Measurements from ENCODE around the gene CATSPERD. TPM values are rescaled to one million over a fixed set of nuclear protein-coding genes. Genes with fewer than 3 reads are reported as not detected.

Gene CATSPERD
- total and polyA plus RNA-seq, 7 donors = not detected

GRCh38 chr19:5789886-5790558, 69.6 kb downstream of the CATSPERD start:
- WGBS, 3 donors = 69 to 72% (median 72%) methylated on average over 26 of the region's 26 CpGs
- Histone ChIP-seq H3K27ac (peak overlapping the region; percentile 100), H3K9me3 (no peaks in the 10 kb centered on the region), H3K4me1 (peaks cover 7% of the 10 kb centered on the region), H3K36me3 (ENCODE audit: insufficient read depth in 1 of 2, low read depth in 1 of 2) (peaks cover 4 to 51% of the 10 kb centered on the region in 2 donors), H3K27me3 (ENCODE audit: insufficient read depth in 3 of 3, low read length in 2 of 3) (peaks cover 0 to 2% (median 0%) of the 10 kb centered on the region in 3 donors), H3K4me3 (peak overlapping the region; percentile 90)
- intact Hi-C loops (cut with DNase I) = loop anchor here in 1 of 2 donors (5.0 kb wide), 1 partner anchor 68 kb away; the partner anchor contains the start of genes CATSPERD and LONP1
- no peak for TF ChIP-seq CTCF (IDR thresholded peaks at IDR 0.05)
- DNase-seq (no peak), ATAC-seq (no peak)

- H3K27ac ChIP-seq = peak within 1 kb of the TSS; percentile 100
- H3K27me3 ChIP-seq (ENCODE audit: insufficient read depth in 3 of 3, low read length in 2 of 3) = peaks cover 0 to 6% (median 0%) of the 10 kb centered on the region in 3 donors
- DNase-seq (peak; percentile 96 to 99), ATAC-seq (peak; percentile 97 to 98 (median 98))
- intact Hi-C loops (cut with DNase I) = loop anchor here in 1 of 2 donors (5.0 kb wide), 1 partner anchor 69 kb away; the partner anchor contains the start of genes CATSPERD and LONP1
- 10 to 11% (median 11%) methylated on average over 72 of the region's 72 CpGs for WGBS, 3 donors
- peak within 1 kb of the TSS; percentile 90 for H3K4me3 ChIP-seq
- peaks cover 7% of the 10 kb centered on the region for H3K4me1 ChIP-seq
- H3K9me3 ChIP-seq = no peaks in the 10 kb centered on the region
- H3K36me3 ChIP-seq (ENCODE audit: insufficient read depth in 1 of 2, low read depth in 1 of 2) = peaks cover 4 to 43% of the 10 kb centered on the region in 2 donors
- TF ChIP-seq CTCF (IDR thresholded peaks at IDR 0.05) = no peak
These were observed 70.4 kb downstream of the CATSPERD start, which contains the start of gene DUS3L for GRCh38 chr19:5790559-5791520. Gene DUS3L (minus strand): TSS chr19:5791163. CDS start chr19:5791141, 22 bp downstream.

- ATAC-seq (no peak), DNase-seq (no peak)
- Histone ChIP-seq H3K27me3 (ENCODE audit: insufficient read depth in 3 of 3, low read length in 2 of 3) (peaks cover 0 to 6% (median 0%) of the 10 kb centered on the region in 3 donors), H3K4me1 (peaks cover 7% of the 10 kb centered on the region), H3K4me3 (no peak overlapping the region), H3K27ac (no peak overlapping the region), H3K36me3 (ENCODE audit: insufficient read depth in 1 of 2, low read depth in 1 of 2) (peaks cover 4 to 29% of the 10 kb centered on the region in 2 donors), H3K9me3 (no peaks in the 10 kb centered on the region)
- no peak for TF ChIP-seq CTCF (IDR thresholded peaks at IDR 0.05)
- intact Hi-C loops (cut with DNase I) = loop anchor here in 1 of 2 donors (5.0 kb wide), 1 partner anchor 70 kb away; the partner anchor contains the start of genes CATSPERD and LONP1
- 90 to 94% (median 93%) methylated on average over 18 of the region's 18 CpGs for WGBS, 3 donors
These were observed 71.8 kb downstream of the CATSPERD start for GRCh38 chr19:5792224-5792623.

- DNase-seq (no peak), ATAC-seq (no peak)
- no peaks in the 10 kb centered on the region for H3K9me3 ChIP-seq
- H3K4me1 ChIP-seq = peaks cover 7% of the 10 kb centered on the region
- H3K27ac ChIP-seq = no peak overlapping the region
- peaks cover 4 to 20% of the 10 kb centered on the region in 2 donors for H3K36me3 ChIP-seq (ENCODE audit: insufficient read depth in 1 of 2, low read depth in 1 of 2)
- H3K27me3 ChIP-seq (ENCODE audit: insufficient read depth in 3 of 3, low read length in 2 of 3) = peaks cover 0 to 15% (median 0%) of the 10 kb centered on the region in 3 donors
- WGBS, 3 donors = 87 to 92% (median 87%) methylated on average over 3 of the region's 3 CpGs
- H3K4me3 ChIP-seq = no peak overlapping the region
- no peak for TF ChIP-seq CTCF (IDR thresholded peaks at IDR 0.05)
- intact Hi-C loops (cut with DNase I) = loop anchor here in 1 of 2 donors (5.0 kb wide), 1 partner anchor 71 kb away; the partner anchor contains the start of genes CATSPERD and LONP1
These were observed 72.8 kb downstream of the CATSPERD start for GRCh38 chr19:5793188-5793587.
